Activated T-cell treated with anti-CD3 and anti-CD28 coated beads for 4 hours (primary cell): ENCODE measurements around the gene ANK3.

Experiments
- DNase-seq: peaks from one replicate; pipeline ENCODE4 v3.0.0-alpha.2; 2020

The ANK3 gene

GRCh38 chr10:60008816-60009215 is 380.9 kb downstream of the ANK3 start:
- DNase-seq = no peak

- no peak for DNase-seq
Measured at GRCh38 chr10:60006062-60006461, 383.6 kb downstream of the ANK3 start.

- no peak for DNase-seq
Measured at GRCh38 chr10:60003651-60004523, 385.8 kb downstream of the ANK3 start.

- DNase-seq = no peak
Measured at GRCh38 chr10:60000747-60001146, 388.9 kb downstream of the ANK3 start.

- DNase-seq = no peak
Measured at GRCh38 chr10:59997827-59998525, 391.7 kb downstream of the ANK3 start.

- DNase-seq = no peak
Measured at GRCh38 chr10:59995862-59996261, 393.8 kb downstream of the ANK3 start.

GRCh38 chr10:59993931-59994330 is 395.7 kb downstream of the ANK3 start:
- no peak for DNase-seq

- DNase-seq = no peak
Measured at GRCh38 chr10:59991661-59992060, 398.0 kb downstream of the ANK3 start.

GRCh38 chr10:59991117-59991516 is 398.6 kb downstream of the ANK3 start:
- no peak for DNase-seq

- DNase-seq = no peak
Measured at GRCh38 chr10:59985639-59986038, 404.0 kb downstream of the ANK3 start.

GRCh38 chr10:59984415-59984814 is 405.3 kb downstream of the ANK3 start:
- DNase-seq = no peak

- DNase-seq = no peak
Measured at GRCh38 chr10:59980356-59980755, 409.3 kb downstream of the ANK3 start.

- DNase-seq = no peak
Measured at GRCh38 chr10:59977486-59977885, 412.2 kb downstream of the ANK3 start.

- DNase-seq = no peak
Measured at GRCh38 chr10:59976909-59977308, 412.8 kb downstream of the ANK3 start.
